Mucosa of stomach (tissue), 1 donor: Measurements from ENCODE around the gene PRKCSH.

Experiments used
- H3K27me3 ChIP-seq: one replicate; pipeline ENCODE4 v1.7.0; 2013; ENCODE audit warnings: mild to moderate bottlenecking, low read length; ENCODE audit not compliant: control insufficient read depth, insufficient read depth
- H3K36me3 ChIP-seq: one replicate; pipeline ENCODE4 v1.7.0; 2013; ENCODE audit warnings: low read length; ENCODE audit not compliant: control insufficient read depth, insufficient read depth
- H3K4me1 ChIP-seq: one replicate; pipeline ENCODE4 v1.7.0; 2013; ENCODE audit warnings: mild to moderate bottlenecking, low read length; ENCODE audit not compliant: control insufficient read depth, insufficient read depth
- H3K4me3 ChIP-seq: one replicate; pipeline ENCODE4 v1.7.0; 2013; ENCODE audit warnings: low read length
- H3K9ac ChIP-seq: one replicate; pipeline ENCODE4 v1.7.0; 2013; ENCODE audit warnings: mild to moderate bottlenecking, low read length, moderate library complexity
- H3K9me3 ChIP-seq: one replicate; pipeline ENCODE4 v1.7.0; 2013; ENCODE audit warnings: mild to moderate bottlenecking, low read length, moderate library complexity; ENCODE audit not compliant: control insufficient read depth
- donor health status: Pancreatic carcinoma.

The PRKCSH gene

DNA sequence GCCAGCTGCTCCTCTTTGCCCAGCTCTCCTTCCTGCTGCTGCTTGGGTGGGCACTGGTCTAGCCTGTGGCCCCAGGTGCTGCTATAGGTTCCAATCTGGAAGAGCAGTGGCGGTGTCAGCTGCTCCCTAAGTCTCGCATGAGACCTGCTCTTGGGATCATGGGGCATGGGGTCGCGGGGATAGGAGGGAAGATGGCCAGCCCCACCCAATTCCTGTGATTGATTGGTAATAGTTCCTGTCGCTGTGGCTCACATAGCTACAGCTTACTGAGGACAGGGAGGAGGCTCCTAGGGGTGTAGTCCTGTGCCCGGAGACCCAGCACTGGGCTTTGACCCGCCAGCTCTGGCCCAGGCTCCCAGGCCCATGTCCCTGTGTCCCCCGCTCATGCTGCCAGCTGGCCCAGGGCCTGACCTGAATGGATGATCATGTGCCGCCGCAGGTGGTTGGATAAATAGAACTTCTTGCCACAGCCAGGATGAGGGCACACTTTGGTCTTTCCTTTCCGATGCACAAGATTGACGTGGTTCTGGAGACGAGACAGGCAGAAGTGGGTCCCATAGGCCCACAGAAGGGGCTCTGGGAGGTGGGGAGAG lies 49.9 kb downstream of the PRKCSH start:
- Histone ChIP-seq H3K27me3 (peaks cover 25% of the 10 kb centered on the region), H3K9me3 (no peaks in the 10 kb centered on the region), H3K9ac (no peak overlapping the region), H3K36me3 (no peaks in the 10 kb centered on the region), H3K4me1 (peaks cover 23% of the 10 kb centered on the region), H3K4me3 (no peak overlapping the region)

GRCh38 chr19:11486661-11487503 lies 51.4 kb downstream of the PRKCSH start:
- Histone ChIP-seq H3K27me3 (peaks cover 13% of the 10 kb centered on the region), H3K4me1 (peaks cover 23% of the 10 kb centered on the region), H3K9me3 (no peaks in the 10 kb centered on the region), H3K9ac (no peak overlapping the region), H3K4me3 (no peak overlapping the region), H3K36me3 (no peaks in the 10 kb centered on the region)

- Histone ChIP-seq H3K36me3 (no peaks in the 10 kb centered on the region), H3K4me1 (peaks cover 12% of the 10 kb centered on the region), H3K9me3 (no peaks in the 10 kb centered on the region), H3K4me3 (no peak overlapping the region), H3K27me3 (no peaks in the 10 kb centered on the region), H3K9ac (no peak overlapping the region)
These were observed 53.9 kb downstream of the PRKCSH start for GRCh38 chr19:11489378-11489777.

DNA sequence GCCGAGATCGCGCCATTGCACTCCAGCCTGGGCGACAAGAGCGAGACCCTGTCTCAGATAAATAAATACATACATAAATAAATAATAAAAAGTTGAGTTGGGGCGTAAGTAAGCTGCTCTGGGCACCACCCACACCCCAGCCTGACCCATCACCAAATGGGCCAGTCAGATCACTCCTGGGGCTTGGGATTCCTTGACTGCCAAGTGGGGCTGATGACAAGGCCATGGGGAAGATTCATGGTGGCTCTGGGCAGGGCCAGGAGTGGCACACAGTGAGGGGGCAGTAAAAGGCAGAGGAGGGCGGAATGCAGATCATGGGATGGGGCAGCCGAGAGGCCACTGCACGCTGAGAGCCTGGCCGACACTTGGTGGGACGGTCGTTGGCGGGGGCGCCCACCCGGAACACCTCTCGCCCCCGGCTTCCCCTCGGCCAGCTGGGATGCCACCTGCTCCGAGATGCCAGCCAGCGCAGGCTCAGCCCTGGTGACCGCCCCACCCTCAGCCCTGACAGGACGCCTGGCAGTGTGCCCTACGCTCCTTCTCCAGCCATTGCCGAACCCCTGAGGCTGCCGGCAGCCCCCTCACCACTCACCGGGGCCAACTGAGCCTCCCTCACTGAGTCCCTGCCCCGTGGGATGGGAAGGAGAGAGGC lies 59.3 kb downstream of the PRKCSH start:
- Histone ChIP-seq H3K4me1 (peaks cover 15% of the 10 kb centered on the region), H3K27me3 (no peaks in the 10 kb centered on the region), H3K9me3 (no peaks in the 10 kb centered on the region), H3K36me3 (no peaks in the 10 kb centered on the region), H3K9ac (no peak overlapping the region), H3K4me3 (no peak overlapping the region)

DNA sequence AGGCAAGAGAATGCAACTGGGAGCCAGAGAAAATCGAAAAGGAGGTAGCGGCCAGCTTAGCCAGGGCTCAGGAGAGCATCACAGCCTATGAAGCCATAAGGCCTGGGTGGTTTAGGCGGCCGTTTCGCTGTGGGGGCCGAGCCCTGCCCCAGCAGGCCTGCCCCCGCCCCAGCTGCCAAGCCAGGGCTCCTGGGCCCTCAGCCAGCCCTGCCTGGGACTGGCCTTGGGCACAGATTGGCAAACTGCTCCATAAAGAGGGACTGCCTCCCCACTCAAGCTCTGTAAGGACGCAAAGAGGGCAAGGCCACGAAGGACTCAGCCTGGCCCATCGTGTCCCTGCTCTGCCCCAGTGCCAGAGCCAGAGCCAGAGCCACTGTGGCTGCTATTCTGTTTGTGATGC lies 60.0 kb downstream of the PRKCSH start:
- Histone ChIP-seq H3K9ac (no peak overlapping the region), H3K36me3 (no peaks in the 10 kb centered on the region), H3K4me3 (no peak overlapping the region), H3K9me3 (no peaks in the 10 kb centered on the region), H3K27me3 (no peaks in the 10 kb centered on the region), H3K4me1 (peaks cover 8% of the 10 kb centered on the region)

GRCh38 chr19:11495885-11496284 lies 60.5 kb downstream of the PRKCSH start:
- no peak overlapping the region for H3K9ac ChIP-seq
- peaks cover 6% of the 10 kb centered on the region for H3K4me1 ChIP-seq
- H3K27me3 ChIP-seq = no peaks in the 10 kb centered on the region
- no peak overlapping the region for H3K4me3 ChIP-seq
- no peaks in the 10 kb centered on the region for H3K36me3 ChIP-seq
- no peaks in the 10 kb centered on the region for H3K9me3 ChIP-seq

DNA sequence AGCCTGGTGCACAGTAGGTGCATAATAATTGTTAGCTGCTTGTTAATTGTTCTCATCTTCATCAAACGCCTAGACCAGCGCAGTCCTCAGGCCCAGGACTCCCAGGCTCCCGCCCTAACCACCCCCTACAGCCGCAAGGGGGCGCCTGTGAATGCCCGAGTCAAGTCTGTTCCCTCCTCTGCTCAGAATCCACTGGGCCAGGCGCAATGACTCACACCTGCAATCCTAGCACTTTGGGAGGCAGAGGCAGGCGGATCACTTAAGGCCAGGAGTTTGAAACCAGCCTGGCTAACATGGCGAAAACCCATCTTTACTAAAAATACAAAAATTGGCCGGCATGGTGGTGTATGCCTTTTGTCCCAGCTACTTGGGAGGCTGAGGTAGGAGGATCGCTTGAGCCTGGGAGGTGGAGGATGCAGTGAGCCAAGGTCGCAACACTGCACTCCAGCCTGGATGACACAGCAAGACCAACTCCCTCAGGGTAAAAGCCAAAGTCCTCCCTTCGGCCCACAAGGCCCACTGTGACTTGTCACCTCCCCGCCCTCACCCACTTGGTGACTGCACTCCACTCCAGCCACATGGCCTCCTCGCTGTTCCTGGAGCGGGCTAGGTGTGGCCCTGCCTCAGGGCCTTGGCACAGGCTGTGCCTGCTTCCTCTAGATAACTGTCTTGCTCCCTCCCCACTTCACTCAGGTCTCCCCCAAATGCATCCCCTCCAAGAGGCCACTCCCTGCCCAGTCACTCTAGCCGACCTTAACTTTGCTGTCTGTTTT lies 61.1 kb downstream of the PRKCSH start:
- Histone ChIP-seq H3K27me3 (no peaks in the 10 kb centered on the region), H3K9me3 (no peaks in the 10 kb centered on the region), H3K9ac (no peak overlapping the region), H3K4me3 (no peak overlapping the region), H3K4me1 (peaks cover 6% of the 10 kb centered on the region), H3K36me3 (no peaks in the 10 kb centered on the region)

DNA sequence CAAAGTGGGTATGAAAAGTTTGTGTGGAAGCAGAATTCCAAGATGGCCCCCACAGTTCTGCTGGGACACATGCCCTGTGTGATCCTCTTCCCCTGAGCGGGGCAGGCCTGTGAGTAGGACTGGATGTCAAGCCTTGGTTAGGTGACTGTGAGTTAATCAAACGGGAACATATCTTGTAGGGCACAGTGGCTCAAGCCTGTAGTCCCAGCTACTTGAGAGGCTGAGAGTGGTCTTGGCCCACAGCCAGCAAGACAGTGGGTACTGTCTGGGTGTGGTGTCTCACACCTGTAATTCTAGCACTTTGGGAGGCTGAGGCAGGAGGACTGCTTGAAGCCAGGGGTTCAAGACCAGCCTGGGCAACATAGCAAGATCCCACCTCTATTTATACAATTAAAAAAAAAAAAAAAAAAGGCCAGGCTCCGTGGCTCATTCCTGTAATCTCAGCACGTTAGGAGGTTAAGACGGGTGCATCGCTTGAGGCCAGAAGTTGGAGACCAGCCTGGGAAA lies 63.8 kb downstream of the PRKCSH start:
- Histone ChIP-seq H3K9ac (no peak overlapping the region), H3K9me3 (no peaks in the 10 kb centered on the region), H3K36me3 (no peaks in the 10 kb centered on the region), H3K27me3 (no peaks in the 10 kb centered on the region), H3K4me1 (peaks cover 6% of the 10 kb centered on the region), H3K4me3 (no peak overlapping the region)

DNA sequence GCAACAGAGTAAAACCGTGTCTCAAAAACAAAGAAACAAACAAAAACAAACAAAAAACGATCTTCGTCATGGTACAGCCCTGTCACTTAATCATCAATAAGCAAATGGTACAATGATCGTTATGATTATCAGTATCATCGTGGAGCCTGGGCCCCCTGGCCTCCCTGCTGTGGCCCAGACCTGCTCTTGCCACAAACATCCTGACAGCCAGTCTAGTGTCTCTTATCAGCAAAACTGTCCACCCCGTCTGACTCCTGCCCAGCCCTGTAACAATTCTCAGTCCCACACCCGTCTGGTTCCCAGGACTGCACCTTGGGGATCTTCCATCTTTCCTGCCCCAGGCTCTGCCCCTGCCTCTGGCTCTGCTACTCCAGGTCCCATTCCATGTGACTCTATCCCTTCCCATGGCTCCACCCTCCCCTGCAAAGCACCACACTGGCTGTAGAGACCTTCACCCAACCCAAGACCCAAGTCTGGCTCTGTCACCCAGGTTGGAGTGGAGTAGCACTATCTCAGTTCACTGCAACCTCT lies 64.5 kb downstream of the PRKCSH start:
- Histone ChIP-seq H3K9me3 (no peaks in the 10 kb centered on the region), H3K27me3 (no peaks in the 10 kb centered on the region), H3K4me3 (no peak overlapping the region), H3K9ac (no peak overlapping the region), H3K36me3 (no peaks in the 10 kb centered on the region), H3K4me1 (peaks cover 11% of the 10 kb centered on the region)
